ENCODE results near the gene MTHFS. TPM values are rescaled to one million over a fixed set of nuclear protein-coding genes. Genes with fewer than 3 reads are reported as not detected.

The MTHFS gene
- total and polyA plus RNA-seq, 2 donors (not counting 3 experiments of a cell fraction or from before 2014, with no cell fraction given), result 9.3 to 15.7 TPM

- Histone ChIP-seq H3K4me1 (ENCODE audit: control insufficient read depth, extremely low read depth, insufficient read depth, low read length) (peaks cover 6% of the 10 kb centered on the region), H3K9ac (replicated peaks; ENCODE audit: extremely low read depth, insufficient read depth, low read length) (no peak overlapping the region), H3K27ac (ENCODE audit: insufficient read depth, low read depth, low read length) (no peak overlapping the region), H3K4me2 (ENCODE audit: insufficient read depth, low read length) (no peak overlapping the region), H2AFZ (ENCODE audit: low read depth, low read length) (no peak overlapping the region), H3K79me2 (ENCODE audit: control insufficient read depth, insufficient read depth, low read length) (no peaks in the 10 kb centered on the region), H4K20me1 (replicated peaks; ENCODE audit: control insufficient read depth, extremely low read depth, insufficient read depth, low read length) (no peaks in the 10 kb centered on the region), H3K9me1 (replicated peaks; ENCODE audit: control insufficient read depth, extremely low read depth, insufficient read depth, low read length) (no peaks in the 10 kb centered on the region), H3K9me3 (replicated peaks; ENCODE audit: control insufficient read depth, insufficient read depth, low read length) (no peaks in the 10 kb centered on the region), H3K4me3 (replicated peaks in 1 of 3; ENCODE audit: insufficient read depth in 1 of 3, low read depth in 1 of 3, low read length in 3 of 3) (no peak overlapping the region), H3K36me3 (ENCODE audit: control insufficient read depth in 2 of 2, extremely low read depth in 1 of 2, insufficient read depth in 2 of 2, low read length in 2 of 2) (no peaks in the 10 kb centered on the region), H3K27me3 (ENCODE audit: control insufficient read depth in 2 of 2, insufficient read depth in 2 of 2, low read length in 2 of 2) (no peaks in the 10 kb centered on the region)
- no peak for FAIRE-seq
- intact Hi-C loops (cut with micrococcal nuclease), result no loop called here
- no peak for TF ChIP-seq FOS (IDR thresholded peaks at IDR 0.05; ENCODE audit: borderline replicate concordance, insufficient read depth, low read length)
- dilution Hi-C loops (cut with MboI; ENCODE audit: extremely low pct_ligation_motif_present, low sequenced_read_pairs), result no loop called here
- ChIA-PET POLR2A (interaction anchor here (0.6 kb wide), 1 partner anchor 64 kb away, joined by 3 read pairs; no protein-coding TSS in a partner anchor), CTCF (no interaction called here)
- no peak for DNase-seq (ENCODE audit: low read depth, low spot score)
- BruUV-seq (replicated peaks), result no TSS peak
Measured at GRCh38 chr15:79903626-79904025, 6.8 kb upstream of the MTHFS start.

- no peaks in the 10 kb centered on the region for H3K9me3 ChIP-seq (replicated peaks; ENCODE audit: control insufficient read depth, insufficient read depth, low read length)
- POLR2A ChIA-PET, result no interaction called here
- H3K36me3 ChIP-seq (ENCODE audit: control insufficient read depth in 2 of 2, extremely low read depth in 1 of 2, insufficient read depth in 2 of 2, low read length in 2 of 2), result no peaks in the 10 kb centered on the region
- no peak for FAIRE-seq
- no peak overlapping the region for H2AFZ ChIP-seq (ENCODE audit: low read depth, low read length)
- TF ChIP-seq MAX (IDR thresholded peaks at IDR 0.05; ENCODE audit: insufficient read depth, insufficient read length) (no peak), GATA2 (IDR thresholded peaks at IDR 0.05; ENCODE audit: insufficient read depth, insufficient read length, low read depth, low read length) (no peak), POLR2A (IDR thresholded peaks at IDR 0.05; ENCODE audit: low read depth, low read length) (no peak), MYC (IDR thresholded peaks at IDR 0.05; ENCODE audit: low read depth, low read length) (no peak), FOS (IDR thresholded peaks at IDR 0.05; ENCODE audit: borderline replicate concordance, insufficient read depth, low read length) (no peak), EZH2 (IDR thresholded peaks at IDR 0.05; ENCODE audit: borderline replicate concordance, low read depth, low read length, severe bottlenecking) (no peak), CTCF (IDR thresholded peaks at IDR 0.05; ENCODE audit: extremely low read depth in 1 of 2, insufficient read depth in 1 of 2, low read depth in 1 of 2, low read length in 2 of 2) (no peak), POLR2AphosphoS5 (IDR thresholded peaks at IDR 0.05; ENCODE audit: insufficient read depth, low read depth, low read length) (no peak), JUN (IDR thresholded peaks at IDR 0.05; ENCODE audit: borderline replicate concordance, insufficient read depth, insufficient read length, low read depth) (no peak)
- no peak overlapping the region for H3K4me2 ChIP-seq (ENCODE audit: insufficient read depth, low read length)
- H3K27me3 ChIP-seq (ENCODE audit: control insufficient read depth in 2 of 2, insufficient read depth in 2 of 2, low read length in 2 of 2), result no peaks in the 10 kb centered on the region
- dilution Hi-C loops (cut with MboI; ENCODE audit: extremely low pct_ligation_motif_present, low sequenced_read_pairs), result no loop called here
- peaks cover 6% of the 10 kb centered on the region for H3K4me1 ChIP-seq (ENCODE audit: control insufficient read depth, extremely low read depth, insufficient read depth, low read length)
- H4K20me1 ChIP-seq (replicated peaks; ENCODE audit: control insufficient read depth, extremely low read depth, insufficient read depth, low read length), result no peaks in the 10 kb centered on the region
- H3K9me1 ChIP-seq (replicated peaks; ENCODE audit: control insufficient read depth, extremely low read depth, insufficient read depth, low read length), result no peaks in the 10 kb centered on the region
- CTCF ChIA-PET, result no interaction called here
- BruUV-seq (replicated peaks), result no TSS peak
- H3K4me3 ChIP-seq (replicated peaks in 1 of 3; ENCODE audit: insufficient read depth in 1 of 3, low read depth in 1 of 3, low read length in 3 of 3), result no peak overlapping the region
- H3K9ac ChIP-seq (replicated peaks; ENCODE audit: extremely low read depth, insufficient read depth, low read length), result no peak overlapping the region
- H3K79me2 ChIP-seq (ENCODE audit: control insufficient read depth, insufficient read depth, low read length), result no peaks in the 10 kb centered on the region
- no peak overlapping the region for H3K27ac ChIP-seq (ENCODE audit: insufficient read depth, low read depth, low read length)
- no peak for DNase-seq (ENCODE audit: low read depth, low spot score)
- intact Hi-C loops (cut with micrococcal nuclease), result no loop called here
Measured at GRCh38 chr15:79903144-79903543, 6.3 kb upstream of the MTHFS start.

Data from endothelial cell of umbilical vein (primary cell).